ENCODE results near the gene DYNLL2. TPM values are rescaled to one million over a fixed set of nuclear protein-coding genes. Genes with fewer than 3 reads are reported as not detected.
A peak's percentile ranks its signal among the peaks of the same experiment; 100 is the strongest.
"Not testable (repeated sequence)": the region's sequence is repeated elsewhere in the genome, so short reads cannot be mapped to it uniquely, and the experiment has no call there.

Gene DYNLL2
- total RNA-seq, 1 donor from 2014 or later: 12.6 TPM

DNA sequence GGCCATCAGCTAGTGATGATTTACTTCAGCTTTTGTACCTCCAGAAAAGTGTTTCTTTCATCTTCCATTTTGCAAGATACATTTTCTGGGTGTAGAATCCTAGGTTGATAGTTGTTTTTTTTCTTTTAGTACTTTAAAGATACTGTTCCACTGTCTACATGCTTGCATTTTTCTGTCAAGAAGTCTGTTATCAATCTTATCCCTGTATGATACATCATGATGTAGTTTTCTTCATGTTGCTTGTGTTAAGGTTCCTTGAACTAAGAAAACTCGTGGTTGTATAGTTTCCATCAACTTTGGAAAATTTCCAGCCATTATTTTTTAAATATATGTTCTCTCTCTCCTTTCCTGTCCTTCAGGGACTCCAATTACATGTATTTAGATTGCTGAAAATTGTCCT lies 24.1 kb downstream of the DYNLL2 start:
- no peak for DNase-seq

DNA sequence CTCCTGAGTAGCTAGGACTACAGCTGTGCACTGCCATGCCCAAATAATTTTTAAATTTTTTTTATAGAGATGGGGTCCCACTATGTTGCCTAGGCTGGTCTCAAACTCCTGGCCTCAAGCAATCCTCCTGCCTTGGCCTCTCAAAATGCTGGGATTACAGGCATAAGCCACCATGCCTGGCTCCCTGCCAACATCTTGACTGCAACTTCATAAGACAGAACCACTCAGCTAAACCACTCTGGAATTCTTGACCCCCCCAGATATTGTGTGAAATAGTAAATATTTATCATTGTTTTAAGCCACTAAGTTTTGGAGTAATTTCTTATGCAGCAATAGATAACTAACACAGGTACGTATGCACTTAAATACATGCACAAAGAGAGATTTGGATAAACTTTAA lies 26.0 kb downstream of the DYNLL2 start:
- no peak for DNase-seq

DNA sequence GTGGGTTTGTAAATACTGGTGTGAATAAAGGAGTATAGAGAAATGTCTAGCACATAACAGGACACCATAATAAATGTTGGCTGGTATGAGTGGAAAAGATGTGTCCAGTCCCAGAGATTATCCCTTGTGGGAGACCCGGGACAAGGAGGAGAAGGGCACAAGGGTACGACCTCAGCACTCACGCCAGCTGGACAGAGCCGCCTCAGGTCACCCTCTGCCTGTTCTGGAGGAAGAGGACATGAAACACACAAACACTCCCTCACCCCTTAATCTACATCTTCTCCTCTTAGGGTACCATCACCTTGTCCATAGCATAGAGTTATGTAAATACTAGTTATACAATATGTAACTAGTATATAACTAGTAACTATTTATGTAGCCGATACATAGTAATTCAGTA lies 26.8 kb downstream of the DYNLL2 start:
- no peak for DNase-seq

DNA sequence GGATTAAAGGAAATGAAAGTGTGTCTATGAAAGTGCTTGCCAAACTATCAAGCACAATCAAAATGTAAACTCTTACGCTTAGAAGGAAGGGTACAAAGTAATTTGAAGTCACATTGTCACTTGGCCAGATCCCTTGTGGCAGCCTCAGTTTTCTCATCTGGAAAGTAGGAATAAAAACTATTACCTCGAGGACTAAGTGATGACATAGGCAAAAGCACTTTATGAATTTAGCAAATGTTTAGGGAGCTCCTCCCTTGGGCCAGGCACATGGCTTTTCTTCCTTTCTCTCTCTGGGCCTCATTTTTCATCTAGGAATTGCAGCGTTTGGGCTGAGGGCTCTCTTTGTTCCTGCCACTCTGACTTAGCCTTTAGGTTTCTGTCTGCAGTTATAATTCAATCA lies 28.5 kb downstream of the DYNLL2 start:
- DNase-seq: no peak

DNA sequence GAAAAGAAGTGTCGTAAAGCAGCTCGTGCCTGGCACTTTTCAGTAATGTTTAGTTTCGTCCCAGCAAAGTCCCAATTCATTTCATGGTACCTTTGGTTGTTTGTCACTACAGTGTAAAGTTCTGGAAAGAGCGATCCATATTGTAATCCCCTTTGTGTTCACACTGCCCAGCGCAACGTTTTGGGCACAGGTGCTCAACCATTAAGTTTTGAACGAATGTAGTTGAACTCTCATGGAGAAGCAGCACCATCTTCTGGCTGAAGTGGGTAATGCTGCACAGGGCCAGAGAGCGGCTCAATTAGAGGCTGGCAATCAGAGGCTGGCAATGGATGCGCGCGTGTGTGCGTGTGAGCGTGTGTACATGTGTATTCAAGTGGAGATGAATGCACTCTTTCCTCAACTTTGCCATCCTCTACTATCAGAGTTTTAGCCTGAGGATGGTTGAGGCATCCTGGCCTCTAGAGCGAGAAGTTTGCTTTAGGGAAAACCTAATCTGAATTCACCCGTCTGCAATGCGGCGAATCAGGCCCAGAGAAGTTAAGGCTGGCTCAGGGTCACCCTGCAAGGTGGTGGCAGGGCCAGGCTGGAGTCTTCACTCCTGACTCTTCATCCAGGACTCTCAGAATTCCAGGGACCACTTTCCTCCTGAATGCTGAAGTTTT lies 29.9 kb downstream of the DYNLL2 start:
- peak; percentile 83 for DNase-seq

DNA sequence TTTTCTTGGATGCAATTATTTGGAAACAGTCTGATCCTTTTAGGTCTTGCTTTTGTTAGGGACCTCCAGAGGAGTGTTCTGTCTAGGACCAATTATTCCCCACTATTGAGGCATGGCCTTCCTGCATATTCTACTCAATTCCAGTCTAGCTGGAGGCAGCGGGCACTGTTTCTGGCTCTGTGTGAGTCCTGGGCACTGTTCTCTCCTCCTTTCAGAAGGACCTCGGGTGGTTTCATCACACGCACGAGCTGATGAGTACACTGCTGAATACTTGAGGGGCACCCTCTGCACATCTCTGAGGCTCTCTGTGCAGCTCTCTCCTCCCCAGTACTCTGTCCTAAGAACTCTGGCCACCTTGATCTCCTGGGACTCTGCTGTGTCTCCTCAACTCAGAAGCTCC lies 30.7 kb downstream of the DYNLL2 start:
- DNase-seq: no peak

DNA sequence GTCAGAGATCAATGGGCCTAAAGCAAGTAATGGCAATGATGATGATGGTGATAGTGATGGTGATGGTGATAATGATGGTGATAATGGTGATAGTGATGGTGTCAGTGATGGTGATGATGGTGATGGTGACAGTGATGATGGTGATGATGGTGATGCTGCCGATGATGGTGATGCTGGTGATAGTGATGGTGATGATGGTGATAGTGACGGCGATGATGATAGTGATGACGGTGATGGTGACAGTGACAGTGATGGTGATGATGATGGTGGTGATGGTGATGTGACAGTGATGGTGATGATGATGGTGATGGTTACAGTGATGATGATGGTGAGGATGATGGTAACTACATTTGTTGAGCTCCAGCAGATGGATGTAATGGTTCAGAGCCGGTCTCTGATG lies 34.2 kb downstream of the DYNLL2 start:
- DNase-seq: no peak

DNA sequence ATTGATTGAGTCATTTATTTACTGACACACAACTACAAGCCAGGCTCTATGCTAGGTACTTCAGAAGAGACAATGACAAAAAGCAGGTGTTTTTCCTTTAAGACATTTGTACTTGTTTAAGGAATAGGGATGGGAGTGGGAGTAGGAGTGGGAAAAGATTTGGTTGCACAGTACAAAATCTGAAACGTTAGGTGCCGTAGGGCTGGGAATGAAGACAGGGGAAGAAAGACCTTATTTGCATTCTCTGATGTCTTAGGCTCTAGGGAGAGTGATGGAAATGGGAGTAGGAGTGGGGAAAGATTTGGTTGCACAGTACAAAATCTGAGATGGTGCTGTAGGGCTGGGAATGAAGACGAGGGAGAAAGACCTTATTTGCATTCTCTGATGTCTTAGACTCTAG lies 36.3 kb downstream of the DYNLL2 start:
- no peak for DNase-seq

DNA sequence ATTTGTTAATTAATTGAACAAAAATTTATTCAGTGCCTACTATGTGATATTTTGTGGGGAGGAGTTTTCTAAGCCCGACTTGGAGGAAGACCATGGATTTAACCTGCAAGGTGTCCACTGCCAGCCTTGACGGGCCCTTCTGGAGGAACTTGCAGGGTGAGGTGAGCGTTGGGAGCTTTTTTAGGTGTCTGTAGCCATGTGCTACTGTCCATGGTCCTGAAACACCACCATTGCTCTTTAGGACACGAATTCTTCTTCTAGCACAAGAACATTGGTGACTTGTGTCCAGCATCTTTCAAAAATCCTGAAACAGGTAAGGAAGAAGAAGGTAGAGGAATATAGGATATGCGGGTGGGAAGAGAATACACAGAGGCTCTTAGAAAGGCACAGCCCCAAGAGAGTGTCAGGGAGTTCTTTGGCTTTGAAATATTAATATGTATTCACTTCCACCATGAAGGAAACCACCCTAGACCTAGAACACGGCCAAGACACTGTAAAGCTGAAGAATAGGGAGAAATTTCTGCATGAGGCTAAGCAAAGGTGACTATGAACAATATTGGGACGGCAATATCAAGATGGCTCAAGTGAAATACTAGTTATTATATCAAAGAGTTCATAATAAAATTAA lies 37.1 kb downstream of the DYNLL2 start:
- peak; percentile 79 for DNase-seq

DNA sequence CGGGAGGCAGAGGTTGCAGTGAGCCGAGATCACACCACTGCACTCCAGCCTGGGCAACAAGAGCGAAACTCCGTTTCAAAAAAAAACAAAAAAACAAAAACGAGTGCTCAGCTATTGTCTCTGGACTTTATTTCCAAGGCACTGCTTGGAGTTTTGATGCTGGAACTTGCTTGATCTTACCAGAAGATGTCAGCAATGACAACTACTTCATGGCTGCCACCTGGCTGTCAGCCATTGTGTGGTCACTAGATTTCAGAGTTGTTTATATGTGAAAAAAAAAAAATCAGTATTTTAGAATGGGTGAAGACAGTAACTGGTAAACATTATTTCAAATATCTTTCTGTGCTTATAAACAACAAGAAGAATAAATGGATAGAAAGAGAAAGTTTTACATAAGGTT lies 38.7 kb downstream of the DYNLL2 start:
- peak; percentile 31 for DNase-seq

DNA sequence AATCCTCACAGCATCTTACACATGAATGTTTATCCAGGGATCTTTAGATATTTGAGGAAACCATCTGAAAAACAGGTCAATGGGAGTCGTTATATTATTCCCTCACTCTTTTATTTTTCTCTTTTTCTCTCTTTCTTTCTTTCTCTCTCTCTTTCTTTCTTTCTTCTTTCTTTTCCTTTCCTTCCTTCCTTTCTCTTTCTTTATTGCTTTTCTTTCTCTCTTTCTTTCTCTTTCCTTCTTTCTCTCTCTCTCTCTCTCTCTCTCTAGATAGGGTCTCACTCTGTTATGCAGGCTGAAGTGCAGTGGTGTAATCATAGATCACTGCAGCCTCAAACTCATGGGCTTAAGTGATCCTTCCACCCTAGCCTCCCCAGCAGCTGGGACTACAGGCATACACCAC lies 44.6 kb downstream of the DYNLL2 start:
- no peak for DNase-seq

DNA sequence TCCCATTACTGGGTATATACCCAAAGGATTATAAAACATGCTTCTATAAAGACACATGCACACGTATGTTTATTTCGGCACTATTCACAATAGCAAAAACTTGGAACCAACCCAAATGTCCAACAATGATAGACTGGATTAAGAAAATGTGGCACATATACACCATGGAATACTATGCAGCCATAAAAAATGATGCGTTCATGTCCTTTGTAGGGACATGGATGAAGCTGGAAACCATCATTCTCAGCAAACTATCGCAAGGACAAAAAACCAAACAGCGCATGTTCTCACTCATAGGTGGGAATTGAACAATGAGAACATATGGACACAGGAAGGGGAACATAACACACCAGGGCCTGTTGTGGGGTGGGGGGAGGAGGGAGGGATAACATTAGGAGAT lies 49.5 kb downstream of the DYNLL2 start:
- DNase-seq: not testable (repeated sequence)

DNA sequence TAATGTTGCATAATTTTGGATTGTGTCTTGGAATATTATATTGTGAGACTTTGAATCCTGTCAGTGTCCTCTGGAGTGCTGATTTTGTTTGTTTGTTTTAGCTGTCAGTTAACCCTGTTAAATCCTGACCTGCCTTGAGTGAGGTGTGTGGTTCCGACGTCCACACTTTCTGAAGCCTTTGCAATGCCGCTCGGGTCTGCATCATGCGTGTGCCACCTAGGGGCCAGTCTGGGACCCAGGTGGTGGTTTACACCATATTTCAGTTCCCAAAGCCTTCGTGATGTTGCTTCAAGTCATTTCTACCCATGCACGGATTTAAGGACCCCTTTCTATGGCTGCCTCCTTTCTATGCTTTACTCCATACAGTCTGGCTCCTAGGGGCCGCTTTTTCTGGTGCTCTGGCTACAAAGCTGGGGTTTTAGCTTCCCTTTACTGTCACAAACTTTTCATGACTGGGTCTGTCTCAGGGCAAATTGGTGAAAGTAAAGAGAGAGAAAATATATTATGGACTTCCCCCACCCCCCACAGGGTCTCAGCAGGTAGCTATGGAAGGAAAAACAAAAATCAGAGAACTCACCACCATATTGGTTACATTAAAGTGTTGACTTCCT lies 53.6 kb downstream of the DYNLL2 start:
- DNase-seq: peak; percentile 32

DNA sequence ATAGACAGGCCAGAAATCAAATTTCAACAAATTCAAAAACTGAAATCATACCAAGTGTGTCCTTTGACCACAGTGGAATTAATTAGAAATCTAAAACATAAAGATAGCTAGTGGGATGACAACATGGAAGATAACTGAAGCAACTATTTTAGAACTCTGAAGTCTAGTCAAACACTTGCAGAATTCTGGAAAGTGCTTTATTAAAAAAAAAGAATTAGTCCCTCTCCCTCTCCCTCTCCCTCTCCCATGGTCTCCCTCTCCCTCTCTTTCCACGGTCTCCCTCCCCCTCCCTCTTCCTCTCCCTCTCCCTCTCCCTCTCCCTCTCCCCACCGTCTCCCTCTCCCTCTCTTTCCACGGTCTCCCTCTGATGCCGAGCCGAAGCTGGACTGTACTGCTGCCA lies 58.3 kb downstream of the DYNLL2 start:
- DNase-seq: no peak

DNA sequence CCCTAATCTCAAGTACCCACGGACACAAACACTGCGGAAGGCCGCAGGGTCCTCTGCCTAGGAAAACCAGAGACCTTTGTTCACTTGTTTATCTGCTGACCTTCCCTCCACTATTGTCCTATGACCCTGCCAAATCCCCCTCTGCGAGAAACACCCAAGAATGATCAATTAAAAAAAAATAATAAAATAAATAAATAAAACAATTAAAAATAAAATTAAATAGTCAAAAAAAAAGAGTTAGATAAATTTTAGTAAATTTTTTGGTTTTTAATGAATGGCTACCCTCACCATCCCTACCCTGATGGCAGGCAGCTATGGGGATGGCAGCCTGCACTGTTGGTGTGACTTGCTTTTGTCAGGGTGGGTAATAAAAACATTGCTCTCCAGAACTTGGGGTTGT lies 60.1 kb downstream of the DYNLL2 start:
- not testable (repeated sequence) for DNase-seq

DNA sequence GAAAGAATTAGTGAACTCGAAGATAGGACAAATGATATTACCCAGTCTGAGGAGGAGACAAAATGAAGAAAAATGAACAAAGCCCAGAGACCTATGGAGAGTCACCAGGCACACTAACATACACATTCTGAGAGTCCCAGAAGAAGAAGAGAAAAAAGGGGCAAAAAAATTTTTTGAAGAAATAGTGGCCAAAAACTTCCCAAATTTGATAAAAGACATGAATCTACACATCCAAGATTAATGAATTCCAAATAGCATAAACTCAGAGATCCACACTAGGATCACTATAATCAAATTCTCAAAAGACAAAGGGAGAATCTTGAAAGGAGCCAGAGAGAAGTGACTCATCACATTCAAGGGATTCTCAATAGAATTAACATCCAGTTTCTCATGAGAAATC lies 61.6 kb downstream of the DYNLL2 start:
- no peak for DNase-seq

Other genes with a start within 250 kb of the DYNLL2 start
- 25.4 and 25.9 TPM in 2 replicates for gene MRPS23, start 233.4 kb upstream of the DYNLL2 start, total RNA-seq
- 6.5 and 6.8 TPM in 2 replicates for gene CUEDC1, start 128.0 kb upstream of the DYNLL2 start, total RNA-seq
- gene VEZF1, start 95.2 kb upstream of the DYNLL2 start, total RNA-seq: 30.8 and 36.4 TPM in 2 replicates
- gene SRSF1, start 76.2 kb upstream of the DYNLL2 start, total RNA-seq: 415 and 532 TPM in 2 replicates
- not detected in 2 replicates for gene OR4D1, start 65.0 kb downstream of the DYNLL2 start, total RNA-seq
- not detected in 2 replicates for gene OR4D2, start 83.6 kb downstream of the DYNLL2 start, total RNA-seq
- gene EPX, start 109.3 kb downstream of the DYNLL2 start, total RNA-seq: not detected in 2 replicates
- 10.2 and 13.4 TPM in 2 replicates for gene MKS1, start 135.8 kb downstream of the DYNLL2 start, total RNA-seq
- gene LPO, start 155.2 kb downstream of the DYNLL2 start, total RNA-seq: under 0.01 TPM in 1 of 2 replicates, not detected in the other
- not detected in 2 replicates for gene MPO, start 197.5 kb downstream of the DYNLL2 start, total RNA-seq
- under 0.01 and 0.14 TPM in 2 replicates for gene TSPOAP1, start 245.4 kb downstream of the DYNLL2 start, total RNA-seq

Data from dermis blood vessel endothelial cell (primary cell).